HG02623 (cell line): ENCODE data around the gene DNAJC28.
A peak's percentile ranks its signal among the peaks of the same experiment; 100 is the strongest.
"Not testable (repeated sequence)": the region's sequence is repeated elsewhere in the genome, so short reads cannot be mapped to it uniquely, and the experiment has no call there.

ENCODE experiments used
- ATAC-seq: cut with Tn5 transposase; IDR thresholded peaks from one replicate; pipeline ENCODE4 v1.9.1; 2021; ENCODE audit warnings: moderate library complexity; ENCODE audit not compliant: unreplicated experiment

Gene DNAJC28, protein sequence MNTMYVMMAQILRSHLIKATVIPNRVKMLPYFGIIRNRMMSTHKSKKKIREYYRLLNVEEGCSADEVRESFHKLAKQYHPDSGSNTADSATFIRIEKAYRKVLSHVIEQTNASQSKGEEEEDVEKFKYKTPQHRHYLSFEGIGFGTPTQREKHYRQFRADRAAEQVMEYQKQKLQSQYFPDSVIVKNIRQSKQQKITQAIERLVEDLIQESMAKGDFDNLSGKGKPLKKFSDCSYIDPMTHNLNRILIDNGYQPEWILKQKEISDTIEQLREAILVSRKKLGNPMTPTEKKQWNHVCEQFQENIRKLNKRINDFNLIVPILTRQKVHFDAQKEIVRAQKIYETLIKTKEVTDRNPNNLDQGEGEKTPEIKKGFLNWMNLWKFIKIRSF

DNA sequence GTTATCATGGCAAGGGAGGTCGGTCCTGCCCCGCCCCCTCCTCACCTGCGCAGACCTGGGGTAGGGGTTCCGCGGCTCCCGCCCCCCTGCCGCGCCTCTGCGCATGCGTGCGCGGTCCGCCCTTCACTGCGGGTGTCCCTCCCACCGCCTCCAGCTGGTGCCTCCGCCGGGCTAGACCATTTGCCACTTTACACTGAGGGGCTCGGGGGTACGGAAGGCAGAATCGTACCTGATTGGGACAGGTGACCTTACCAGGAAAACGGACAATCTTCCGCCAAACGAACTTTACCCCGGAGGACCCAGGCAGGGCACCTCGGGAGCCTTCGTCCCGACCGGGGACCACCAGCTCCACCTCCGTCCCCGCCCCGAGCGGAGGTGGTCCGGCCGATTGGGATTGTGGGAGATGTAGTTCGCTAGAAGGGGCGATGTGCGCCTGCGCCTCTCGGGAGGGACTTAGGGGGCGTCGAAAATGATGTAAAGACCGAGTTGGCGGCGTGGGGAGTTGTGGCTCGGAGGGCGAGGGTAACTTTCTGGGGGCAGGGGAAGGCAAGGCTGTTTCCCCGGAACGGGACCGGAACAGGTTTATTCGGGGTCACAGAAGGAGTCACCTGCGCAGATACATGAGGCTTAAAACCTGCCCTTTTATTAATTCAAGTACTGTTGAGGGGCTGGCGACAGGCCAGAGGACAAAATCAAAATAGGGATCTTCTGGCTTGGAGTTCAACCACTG, at the start of gene DNAJC28:
Gene DNAJC28, minus strand, starts transcription at position 344 of the 730 bp plus-strand sequence. CDS start 2,323 bp downstream, outside the sequence.
- ATAC-seq: peak; percentile 95

DNA sequence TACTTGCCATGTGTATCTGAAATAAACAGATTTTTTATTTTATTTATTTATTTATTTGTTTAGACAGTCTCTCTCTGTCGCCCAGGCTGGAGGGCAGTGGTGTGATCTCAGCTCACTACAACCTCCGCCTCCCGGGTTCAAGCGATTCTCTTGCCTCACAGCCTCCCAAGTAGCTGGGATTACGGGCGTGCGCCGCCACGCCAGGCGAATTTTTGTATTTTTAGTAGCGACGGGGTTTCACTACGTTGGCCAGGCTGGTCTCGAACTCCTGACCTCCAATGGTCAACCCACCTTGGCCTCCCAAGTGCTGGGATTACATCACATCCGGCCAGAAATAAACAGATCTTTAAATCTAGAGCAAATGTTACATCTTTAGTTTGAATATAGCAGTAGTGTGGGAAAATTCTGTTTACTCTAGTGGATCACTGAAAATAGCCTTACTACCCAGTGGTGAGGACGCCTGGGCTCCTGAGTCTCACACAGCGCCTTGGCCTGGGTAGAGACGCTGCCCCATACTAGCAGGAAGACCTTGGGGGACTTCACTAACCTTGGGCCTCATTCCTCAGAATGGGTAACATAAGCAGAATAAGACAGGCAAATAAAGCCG, 49.7 kb upstream of the DNAJC28 start:
- no peak for ATAC-seq

DNA sequence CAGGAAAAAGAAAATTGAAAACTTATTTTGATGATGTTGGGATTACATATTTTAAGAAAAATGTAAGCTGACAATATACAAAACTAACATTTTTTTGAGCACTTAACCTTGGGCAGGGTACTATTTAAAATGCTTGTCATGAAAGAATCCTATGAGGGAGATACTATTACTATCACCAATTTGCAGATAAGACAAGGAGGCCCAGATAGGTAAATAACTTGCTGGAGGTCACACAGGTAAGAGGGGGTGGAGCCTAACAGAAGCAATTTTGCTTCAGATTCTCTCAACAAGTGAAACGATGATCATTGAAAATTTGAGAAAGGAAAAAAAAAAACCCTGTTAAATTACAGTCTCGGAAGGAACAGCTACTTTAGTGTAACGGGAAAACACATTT, 49.2 kb upstream of the DNAJC28 start:
- ATAC-seq: no peak

DNA sequence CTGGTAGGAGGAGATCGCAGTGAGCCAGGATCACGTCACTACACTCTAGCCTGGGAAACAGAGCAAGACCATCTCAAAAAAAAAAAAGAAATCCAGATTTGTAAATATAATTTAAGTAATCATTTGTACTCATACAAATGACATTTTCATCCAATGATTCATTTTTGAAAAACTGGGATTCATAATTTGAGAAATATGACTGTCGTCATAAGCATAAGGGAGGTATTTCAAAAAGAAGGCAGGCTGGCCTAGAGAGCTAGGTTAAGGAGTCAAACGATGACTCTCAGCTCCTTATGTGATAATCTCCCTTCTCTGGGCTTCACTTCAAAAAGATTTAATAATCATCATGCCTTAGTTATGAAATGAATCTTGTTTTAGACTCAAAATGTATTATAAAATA, 48.1 kb upstream of the DNAJC28 start:
- no peak for ATAC-seq

DNA sequence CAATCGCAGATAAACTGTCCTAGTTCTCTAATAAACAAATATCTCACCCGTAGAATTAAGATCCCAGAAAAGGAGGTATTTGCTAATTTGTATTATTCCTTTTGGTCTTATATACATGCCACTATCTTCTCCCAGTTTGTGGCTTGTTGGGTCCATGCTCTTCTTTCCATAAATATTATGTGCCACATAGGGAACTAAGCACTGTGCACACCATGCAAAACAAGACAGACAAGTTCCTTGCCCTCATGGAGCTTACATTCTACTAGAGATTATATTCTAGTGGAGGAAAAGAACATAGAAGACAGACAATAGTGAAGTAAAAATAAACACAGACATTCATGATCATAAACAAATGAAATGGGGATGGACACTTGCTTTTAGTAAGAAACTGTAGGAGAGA, 45.7 kb upstream of the DNAJC28 start:
- no peak for ATAC-seq

DNA sequence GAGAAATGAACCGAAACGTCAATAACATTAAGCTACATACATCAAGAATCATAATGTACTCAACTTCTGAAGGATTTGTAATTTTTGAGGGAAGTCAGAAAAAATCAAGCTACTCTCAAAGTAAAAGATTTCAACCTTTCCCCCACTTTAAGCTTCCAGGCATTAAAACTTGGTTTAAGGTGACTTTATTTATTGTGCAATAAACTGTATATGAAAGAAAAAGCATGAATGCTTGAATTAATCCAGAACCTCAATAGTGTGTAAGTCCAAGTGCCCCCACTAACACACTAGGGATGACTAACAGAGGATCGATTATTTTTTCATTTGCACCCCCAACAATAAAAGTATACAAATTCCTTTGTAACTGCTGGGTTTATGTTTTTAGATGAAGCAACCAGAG, 39.5 kb upstream of the DNAJC28 start:
- no peak for ATAC-seq

DNA sequence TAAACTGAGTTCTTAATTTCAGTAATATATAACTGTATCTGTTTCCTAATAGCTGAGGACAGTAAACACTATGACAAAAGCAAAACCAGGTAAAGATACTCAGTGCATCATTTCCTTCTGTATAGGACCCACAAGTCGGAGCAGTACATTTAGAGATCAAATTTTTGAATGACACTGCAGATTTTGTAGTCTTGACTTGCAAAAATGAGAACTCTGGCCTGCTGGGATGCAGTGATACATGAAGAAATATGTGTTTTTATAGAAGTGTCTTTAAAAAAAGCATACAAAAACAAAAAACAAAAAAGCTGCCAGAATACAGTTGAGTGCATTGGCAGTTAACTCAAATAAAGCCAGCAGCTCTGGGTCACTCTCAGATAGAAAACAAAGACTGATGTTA, 31.4 kb upstream of the DNAJC28 start:
- no peak for ATAC-seq

DNA sequence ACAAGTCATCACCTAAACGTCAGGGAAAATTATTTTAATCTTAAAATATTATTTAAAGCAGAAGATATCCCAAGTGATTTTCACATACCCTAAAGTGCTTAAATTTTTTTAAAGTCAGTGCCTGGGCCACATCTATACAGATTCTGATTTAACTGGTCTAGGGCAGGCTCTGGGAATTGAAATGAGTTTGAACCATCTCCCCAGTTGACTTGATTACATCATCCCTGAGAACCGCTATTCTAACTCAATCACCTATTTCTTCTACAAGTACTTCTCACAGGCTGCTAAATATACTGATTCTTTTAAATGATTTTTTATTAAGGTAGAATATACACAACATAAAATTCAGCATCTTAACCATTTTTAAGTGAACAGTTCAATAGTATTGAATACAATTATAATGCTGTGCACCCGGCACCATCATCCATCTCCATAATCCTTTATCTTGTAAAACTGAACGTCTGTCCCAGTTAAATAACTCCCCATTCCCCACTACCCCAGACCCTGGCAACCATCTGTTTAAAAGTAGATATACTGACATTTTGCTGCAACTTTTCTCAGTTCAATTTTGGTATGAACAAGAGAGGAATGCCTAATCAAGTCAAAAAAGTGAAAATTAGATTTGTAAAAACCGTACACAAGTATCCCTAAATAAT, 30.9 kb upstream of the DNAJC28 start:
- ATAC-seq: no peak

DNA sequence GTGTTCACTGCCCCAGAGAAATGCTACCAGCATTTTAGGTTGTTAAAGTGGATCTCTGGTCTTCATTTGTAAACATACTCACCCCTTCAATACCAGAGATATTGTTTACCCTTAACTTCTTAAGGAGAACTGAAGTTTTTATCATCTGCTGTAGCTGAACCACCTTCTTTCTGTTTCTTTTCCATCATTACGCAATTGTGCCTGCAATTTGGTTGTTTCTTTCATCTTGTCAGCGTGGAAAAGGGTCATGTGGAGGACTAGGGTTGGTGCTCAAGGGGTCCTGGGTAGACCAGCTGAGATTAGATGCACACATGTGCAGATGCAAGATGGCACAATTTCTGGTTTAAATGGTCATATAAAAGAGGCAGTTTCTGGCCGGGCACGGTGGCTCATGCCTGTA, 27.4 kb upstream of the DNAJC28 start:
- no peak for ATAC-seq

DNA sequence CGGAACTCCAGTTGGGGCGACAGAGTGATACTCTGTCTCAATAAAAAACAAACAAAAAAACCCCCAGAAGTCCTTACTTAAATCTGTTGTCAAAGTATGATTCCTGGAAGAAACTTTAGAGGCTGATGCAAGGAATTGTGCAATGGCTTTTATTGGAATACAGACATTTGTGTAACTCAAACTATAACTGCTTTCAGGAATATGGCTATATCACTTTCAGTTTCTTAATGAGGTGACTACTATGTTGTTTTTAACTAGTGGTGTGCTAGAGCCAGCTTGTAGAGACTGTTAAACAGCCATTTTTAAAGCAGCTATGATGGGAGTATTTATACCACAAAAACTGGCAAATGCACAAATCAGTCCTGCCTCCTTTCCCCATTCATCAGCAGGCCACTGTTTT, 22.7 kb upstream of the DNAJC28 start:
- ATAC-seq: no peak

DNA sequence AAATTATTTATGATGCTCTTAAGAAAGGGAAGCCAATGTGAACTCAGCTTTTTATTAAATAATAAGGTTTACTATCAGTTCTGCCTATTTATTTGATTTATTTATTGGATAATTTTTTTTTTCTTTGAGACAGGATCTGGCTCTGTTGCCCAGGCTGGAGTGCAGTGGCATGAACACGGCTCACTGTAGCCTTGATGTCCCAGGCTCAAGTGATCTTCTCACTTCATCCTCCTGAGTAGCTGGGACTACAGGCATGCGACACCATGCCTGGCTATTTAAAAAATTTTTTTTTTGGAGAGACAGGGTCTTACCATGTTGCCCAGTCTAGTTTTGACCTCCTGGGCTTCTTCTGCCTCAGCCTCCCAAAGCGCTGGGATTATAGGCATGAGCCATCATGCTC, 21.0 kb upstream of the DNAJC28 start:
- no peak for ATAC-seq

DNA sequence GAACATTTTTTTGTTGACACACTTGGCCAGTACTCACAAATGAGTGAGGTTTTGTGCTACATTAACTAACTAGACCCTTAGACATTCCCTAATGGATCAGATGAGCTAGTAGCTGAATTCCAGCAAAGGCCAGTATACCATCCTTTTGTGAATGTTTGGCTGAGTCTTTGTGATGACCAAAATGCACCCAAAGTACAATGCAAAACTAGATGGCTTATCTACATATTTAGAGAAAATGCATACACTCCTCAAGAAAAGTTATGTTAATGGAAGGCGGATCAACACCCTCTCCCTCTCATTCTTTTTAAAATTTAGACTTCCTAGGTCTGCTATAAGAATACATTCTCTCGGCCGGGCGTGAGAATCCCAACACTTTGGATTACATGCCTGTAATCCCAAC, 20.1 kb upstream of the DNAJC28 start:
- no peak for ATAC-seq

DNA sequence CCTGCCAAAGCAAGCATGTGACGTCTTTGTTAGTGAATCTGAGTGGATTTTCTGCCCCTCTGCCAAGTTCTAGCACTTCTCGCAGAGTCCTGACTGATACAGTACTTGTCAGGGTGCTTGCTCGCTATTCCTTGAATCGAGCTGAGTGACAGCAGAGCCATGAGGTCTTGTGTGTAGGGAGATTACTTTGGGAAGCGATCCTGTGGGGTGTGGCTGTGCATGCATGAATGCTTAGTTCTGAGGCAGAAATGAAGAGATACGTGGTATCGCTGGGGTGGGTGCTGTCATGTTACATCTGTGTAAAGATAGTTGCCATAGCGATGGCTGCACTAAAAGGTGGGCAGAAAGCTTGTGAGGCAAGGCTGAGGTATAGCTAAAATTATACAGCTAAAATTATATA, 19.3 kb upstream of the DNAJC28 start:
- no peak for ATAC-seq

DNA sequence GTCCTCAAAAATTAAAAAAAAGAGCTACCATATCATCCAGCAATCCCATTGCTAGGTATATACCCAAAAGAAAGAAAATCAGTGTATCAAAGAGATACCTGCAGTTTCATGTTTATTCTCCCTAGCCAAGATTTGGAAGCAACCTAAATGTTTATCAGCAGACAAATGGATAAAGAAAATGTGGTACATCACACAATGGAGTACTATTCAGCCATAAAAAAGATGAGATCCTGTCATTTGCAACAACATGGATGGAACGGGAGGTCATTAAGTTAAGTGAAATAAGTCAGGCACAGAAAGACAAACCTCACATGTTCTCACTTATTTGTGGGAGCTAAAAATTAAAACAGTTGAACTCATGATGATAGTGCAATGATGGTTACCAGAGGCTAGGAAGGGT, 15.5 kb upstream of the DNAJC28 start:
- not testable (repeated sequence) for ATAC-seq

DNA sequence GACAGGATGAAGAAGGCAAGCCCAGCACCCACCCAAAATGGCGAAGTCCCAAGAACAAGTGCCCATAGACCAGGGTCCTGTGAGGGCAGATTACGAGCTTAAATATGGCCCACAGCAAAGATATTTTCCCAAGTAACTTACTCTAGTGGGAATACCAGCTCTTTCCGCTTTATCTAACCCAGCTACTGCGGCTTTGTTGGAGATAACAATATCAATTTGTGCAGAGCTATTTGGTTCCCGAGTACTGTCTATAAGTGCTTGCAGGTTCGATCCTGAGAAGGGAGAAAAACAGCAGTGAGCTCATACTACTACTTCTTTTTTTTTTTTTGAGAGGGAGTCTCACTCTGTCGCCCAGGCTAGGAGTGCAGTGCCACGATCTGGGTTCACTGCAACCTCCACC, 14.3 kb upstream of the DNAJC28 start:
- ATAC-seq: no peak

DNA sequence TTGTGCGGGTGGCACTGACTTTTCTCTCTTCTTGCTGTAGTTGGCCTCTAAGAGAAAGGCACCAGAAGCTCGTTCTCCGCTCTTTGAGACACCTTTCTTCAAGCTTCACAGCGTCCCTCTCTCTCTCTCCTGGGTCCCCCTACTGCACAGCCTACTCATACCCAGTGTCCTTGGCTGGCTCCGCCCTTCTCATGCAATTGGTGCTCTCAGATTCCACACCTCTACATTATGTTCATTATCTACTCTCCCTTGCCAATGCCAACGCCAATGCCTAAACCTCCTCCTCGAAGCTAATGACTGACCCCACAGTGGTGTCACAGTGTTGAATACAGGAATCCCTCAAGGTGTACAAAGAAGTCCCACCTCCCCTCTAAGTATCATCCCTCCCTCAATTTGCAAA, 4.8 kb upstream of the DNAJC28 start:
- ATAC-seq: no peak

DNA sequence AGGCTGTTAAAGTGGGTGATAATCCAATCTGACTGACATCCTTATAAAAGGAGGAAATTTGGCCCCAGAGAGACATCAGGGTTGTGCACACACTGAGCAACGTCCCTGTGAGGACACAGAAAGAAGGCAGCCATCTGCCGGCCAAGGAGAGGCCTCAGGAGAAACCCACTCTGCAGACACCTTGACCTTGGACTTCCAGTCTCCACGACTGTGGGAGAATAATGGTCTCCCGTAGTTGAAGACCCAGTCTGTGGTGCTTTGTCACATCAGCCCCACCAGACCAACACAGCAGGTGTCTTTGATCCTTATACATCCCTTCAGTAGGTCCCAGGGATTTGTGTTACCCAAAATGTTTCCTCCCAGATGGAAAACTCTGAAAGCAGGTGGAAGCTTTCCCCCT, 4.2 kb upstream of the DNAJC28 start:
- no peak for ATAC-seq

DNA sequence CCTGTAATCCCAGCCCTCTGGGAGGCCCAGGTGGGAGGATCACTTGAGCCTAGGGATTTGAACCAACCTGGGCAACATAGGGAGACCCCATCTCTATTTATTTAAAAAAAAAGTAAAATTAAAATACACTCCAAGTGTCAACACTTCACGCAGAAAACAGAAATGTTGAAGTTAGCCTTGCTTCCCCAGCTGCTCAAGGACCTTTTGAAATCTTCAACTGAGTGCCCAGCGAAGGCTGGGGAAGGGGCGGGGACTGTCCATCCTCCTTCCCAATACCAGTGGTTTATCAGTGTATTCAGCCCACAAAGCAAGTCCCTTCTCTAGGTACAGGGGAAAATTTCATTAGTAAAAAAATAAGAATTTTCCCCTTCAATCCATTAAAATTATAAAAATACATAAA, 2.2 kb upstream of the DNAJC28 start:
- no peak for ATAC-seq

DNA sequence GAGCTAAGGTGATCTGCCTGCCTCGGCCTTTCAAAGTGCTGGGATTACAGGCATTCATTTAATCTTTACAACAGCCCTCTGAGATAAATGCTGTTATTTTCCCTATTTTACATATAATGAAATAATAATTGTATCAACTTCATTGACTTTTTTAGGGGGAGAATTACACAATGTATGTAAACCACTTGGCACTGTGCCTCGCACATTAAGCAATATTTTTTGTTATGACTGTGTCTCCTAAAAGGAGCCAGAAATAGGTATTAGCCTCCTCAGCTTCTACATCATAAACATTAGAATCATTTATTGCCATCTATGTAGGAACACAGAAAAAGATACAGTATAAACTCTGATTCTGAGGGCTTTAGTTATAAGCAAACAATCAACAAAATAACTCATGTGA, 1.1 kb upstream of the DNAJC28 start:
- ATAC-seq: no peak

DNA sequence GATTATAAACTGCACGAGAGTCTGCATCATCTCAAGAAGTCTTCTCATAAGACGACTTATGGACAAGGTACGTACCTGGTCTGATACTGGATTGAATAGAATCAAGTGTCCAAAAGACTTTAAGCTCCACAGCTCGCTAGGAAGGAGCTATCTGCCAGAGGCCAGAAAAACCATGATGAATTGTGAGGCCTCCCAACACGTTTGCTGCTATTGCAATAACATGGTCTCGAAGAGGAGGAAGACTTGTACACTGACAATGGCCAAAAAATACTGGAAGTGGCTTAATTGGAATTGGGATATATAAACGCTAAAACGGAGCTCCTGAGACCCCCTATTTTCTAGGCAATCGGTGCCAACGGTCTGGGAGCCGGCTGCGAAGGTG, 534 bp downstream of the DNAJC28 start:
- no peak for ATAC-seq

DNA sequence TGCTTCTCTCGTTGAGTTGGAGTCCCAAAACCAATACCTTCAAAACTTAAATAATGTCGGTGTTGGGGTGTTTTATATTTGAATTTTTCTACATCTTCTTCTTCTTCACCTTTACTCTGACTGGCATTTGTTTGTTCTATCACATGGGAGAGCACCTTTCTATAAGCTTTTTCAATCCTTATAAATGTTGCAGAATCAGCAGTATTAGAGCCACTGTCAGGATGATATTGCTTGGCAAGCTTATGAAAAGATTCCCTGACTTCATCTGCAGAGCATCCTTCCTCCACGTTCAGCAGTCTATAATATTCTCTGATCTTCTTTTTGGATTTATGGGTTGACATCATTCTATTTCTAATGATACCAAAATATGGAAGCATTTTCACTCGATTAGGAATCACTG, 2.6 kb downstream of the DNAJC28 start:
- ATAC-seq: no peak

DNA sequence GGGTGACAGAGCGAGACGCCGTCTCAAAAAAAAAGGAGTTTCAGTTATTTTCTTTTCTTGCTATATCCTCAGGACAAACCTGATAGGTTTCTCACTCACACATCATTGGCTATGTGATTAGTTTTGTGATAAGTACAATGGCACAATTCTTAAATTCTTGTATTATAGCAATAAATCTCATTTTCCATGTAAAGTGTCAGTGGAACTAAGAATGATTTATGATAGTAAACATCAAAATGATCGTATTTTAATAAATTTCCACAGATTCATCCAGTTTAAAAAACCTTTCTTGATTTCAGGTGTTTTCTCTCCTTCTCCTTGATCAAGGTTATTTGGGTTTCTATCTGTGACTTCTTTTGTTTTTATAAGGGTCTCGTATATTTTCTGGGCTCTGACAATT, 3.5 kb downstream of the DNAJC28 start:
- no peak for ATAC-seq
